ENCODE results near the gene PRR22. TPM values are rescaled to one million over a fixed set of nuclear protein-coding genes. Genes with fewer than 3 reads are reported as not detected.

The PRR22 gene
- total RNA-seq: 10 to 100 TPM in 1 of 4 donors, 1 to 10 TPM in 3; 1.1 to 10.5 (median 1.6) TPM

DNA sequence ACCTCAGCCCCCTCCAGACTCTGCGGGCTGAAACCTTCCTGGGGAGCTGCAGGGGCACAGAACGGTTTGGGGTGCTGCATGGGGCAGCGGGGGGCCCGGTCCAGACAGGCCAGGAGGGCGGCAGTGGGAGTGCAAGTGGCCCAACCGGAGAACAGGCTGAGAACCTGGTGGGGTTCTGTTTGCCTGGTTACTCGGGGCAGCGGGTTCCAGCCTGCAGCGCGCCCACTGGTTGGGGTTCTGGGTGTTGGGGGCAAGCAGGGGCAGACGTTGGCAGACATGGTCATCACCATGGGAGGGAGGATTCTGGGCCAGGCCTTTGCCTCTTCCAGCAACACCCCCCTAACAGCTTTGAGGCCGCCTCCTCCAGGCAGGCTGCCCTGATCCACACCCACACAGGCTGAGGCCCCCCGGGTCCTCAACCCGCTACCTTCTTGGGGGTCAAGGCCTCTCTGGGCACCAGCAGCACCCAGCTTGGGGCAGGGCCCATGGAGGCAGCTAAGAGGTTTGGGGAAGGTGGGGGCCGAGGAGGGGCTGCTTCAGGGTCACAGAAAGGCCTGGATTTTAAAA is at the start of gene PRR22:
TSS of gene PRR22 (minus strand) at position 166 of the 567 bp plus-strand sequence. CDS start at position 80, 86 bp downstream.
- TF ChIP-seq POLR2AphosphoS5 (IDR thresholded peaks at IDR 0.05): no peak
- TF ChIP-seq, protein P1, sequence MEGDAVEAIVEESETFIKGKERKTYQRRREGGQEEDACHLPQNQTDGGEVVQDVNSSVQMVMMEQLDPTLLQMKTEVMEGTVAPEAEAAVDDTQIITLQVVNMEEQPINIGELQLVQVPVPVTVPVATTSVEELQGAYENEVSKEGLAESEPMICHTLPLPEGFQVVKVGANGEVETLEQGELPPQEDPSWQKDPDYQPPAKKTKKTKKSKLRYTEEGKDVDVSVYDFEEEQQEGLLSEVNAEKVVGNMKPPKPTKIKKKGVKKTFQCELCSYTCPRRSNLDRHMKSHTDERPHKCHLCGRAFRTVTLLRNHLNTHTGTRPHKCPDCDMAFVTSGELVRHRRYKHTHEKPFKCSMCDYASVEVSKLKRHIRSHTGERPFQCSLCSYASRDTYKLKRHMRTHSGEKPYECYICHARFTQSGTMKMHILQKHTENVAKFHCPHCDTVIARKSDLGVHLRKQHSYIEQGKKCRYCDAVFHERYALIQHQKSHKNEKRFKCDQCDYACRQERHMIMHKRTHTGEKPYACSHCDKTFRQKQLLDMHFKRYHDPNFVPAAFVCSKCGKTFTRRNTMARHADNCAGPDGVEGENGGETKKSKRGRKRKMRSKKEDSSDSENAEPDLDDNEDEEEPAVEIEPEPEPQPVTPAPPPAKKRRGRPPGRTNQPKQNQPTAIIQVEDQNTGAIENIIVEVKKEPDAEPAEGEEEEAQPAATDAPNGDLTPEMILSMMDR (IDR thresholded peaks at IDR 0.05): no peak
- TF ChIP-seq EP300 (IDR thresholded peaks at IDR 0.05; ENCODE audit: low read depth): no peak
- no peak for TF ChIP-seq POLR2A (IDR thresholded peaks at IDR 0.05)
- in situ Hi-C loops (cut with MboI; ENCODE audit: low pct_ligation_motif_present in 1 of 4, low pct_unique_long_range_greater_than_20kb in 1 of 4, low sequenced_read_pairs in 3 of 4) (no loop called here), intact Hi-C loops (cut with DNase I; ENCODE audit: low total_unique reads) (no loop called here)
- DNase-seq: no peak
- 95 to 100% methylated on average over 3 to 12 of the region's 15 CpGs for WGBS, 2 donors (ENCODE audit: low coverage in 1 of 2)
- H3K27me3 ChIP-seq: no peaks in the 10 kb centered on the region
- H3K27ac ChIP-seq: no peak within 1 kb of the TSS
- no peaks in the 10 kb centered on the region for H3K4me1 ChIP-seq
- peaks cover 0 to 43% (median 20%) of the 10 kb centered on the region in 4 donors for H3K36me3 ChIP-seq
- H3K9me3 ChIP-seq: no peaks in the 10 kb centered on the region
- no peak within 1 kb of the TSS for H3K4me3 ChIP-seq

DNA sequence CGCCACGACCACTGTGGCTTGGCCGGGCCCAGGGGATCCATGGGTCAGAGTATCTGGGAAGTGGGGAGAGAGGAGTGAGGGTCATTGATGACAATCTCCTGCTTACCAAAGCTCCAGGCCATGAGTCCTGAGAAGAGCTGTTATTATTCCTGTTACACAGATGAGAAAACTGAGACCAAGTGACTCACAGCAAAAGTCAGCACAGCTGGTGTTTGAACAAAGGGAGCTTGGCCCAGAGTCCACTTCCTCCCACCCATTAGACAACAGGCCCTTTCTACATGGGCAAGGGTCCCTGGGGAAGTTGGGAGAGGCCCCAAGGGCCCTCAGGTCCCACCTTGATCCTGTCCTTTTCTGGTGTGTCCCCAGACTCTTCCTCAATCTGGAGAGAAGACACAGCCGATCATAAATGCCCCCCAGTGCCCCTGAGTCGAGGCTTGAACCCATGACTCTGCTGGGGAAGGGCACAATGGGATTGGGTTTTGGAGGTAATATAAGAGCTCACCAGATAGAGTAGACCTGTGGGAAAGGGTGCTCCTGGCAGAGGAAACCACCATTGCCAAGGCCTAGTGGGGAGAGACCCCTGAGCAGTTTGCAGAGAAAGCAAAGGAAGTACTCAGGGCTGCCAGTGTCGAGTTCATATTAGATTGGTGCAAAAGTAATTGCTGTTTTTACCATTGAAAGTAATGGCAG is 48.1 kb upstream of the PRR22 start:
- H3K9me3 ChIP-seq: no peaks in the 10 kb centered on the region
- H3K36me3 ChIP-seq: no peaks in the 10 kb centered on the region
- 94% methylated on average over 6 of the region's 6 CpGs; no CpG with 5 or more reads in 1 of the 2 donors for WGBS, 2 donors (ENCODE audit: low coverage in 1 of 2)
- peaks cover 0 to 23% (median 18%) of the 10 kb centered on the region in 4 donors for H3K4me1 ChIP-seq
- intact Hi-C loops (cut with DNase I; ENCODE audit: low total_unique reads): no loop called here
- no peaks in the 10 kb centered on the region for H3K27me3 ChIP-seq
- in situ Hi-C loops (cut with MboI; ENCODE audit: low pct_ligation_motif_present in 1 of 4, low pct_unique_long_range_greater_than_20kb in 1 of 4, low sequenced_read_pairs in 3 of 4): no loop called here
- TF ChIP-seq, protein P1 (IDR thresholded peaks at IDR 0.05): no peak
- TF ChIP-seq POLR2A (IDR thresholded peaks at IDR 0.05): no peak
- no peak for TF ChIP-seq POLR2AphosphoS5 (IDR thresholded peaks at IDR 0.05)
- TF ChIP-seq EP300 (IDR thresholded peaks at IDR 0.05; ENCODE audit: low read depth): no peak
- no peak overlapping the region for H3K27ac ChIP-seq
- no peak overlapping the region for H3K4me3 ChIP-seq
- no peak for DNase-seq

DNA sequence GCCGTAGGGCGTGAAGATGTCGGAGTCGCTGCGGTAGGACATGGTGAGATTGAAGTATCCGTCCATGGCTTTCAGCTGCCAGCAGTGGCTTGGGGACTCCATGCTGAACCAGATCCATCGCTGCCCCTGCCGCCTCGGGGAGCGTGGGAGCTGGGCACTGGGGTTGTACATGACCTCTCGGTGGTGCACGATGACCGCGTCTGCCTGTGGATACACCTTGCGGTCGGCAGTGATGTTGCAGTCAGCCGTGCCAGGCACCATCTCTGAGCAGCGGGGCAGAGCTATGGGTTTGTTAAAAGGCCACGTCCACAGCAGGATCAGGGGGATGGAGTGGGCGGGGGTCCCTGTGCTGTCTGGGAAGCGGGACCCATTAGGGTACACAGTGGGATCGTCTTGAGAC is 47.5 kb upstream of the PRR22 start:
- DNase-seq: no peak
- 87% methylated on average over 19 of the region's 22 CpGs; no CpG with 5 or more reads in 1 of the 2 donors for WGBS, 2 donors (ENCODE audit: low coverage in 1 of 2)
- intact Hi-C loops (cut with DNase I; ENCODE audit: low total_unique reads): no loop called here
- in situ Hi-C loops (cut with MboI; ENCODE audit: low pct_ligation_motif_present in 1 of 4, low pct_unique_long_range_greater_than_20kb in 1 of 4, low sequenced_read_pairs in 3 of 4): no loop called here
- no peaks in the 10 kb centered on the region for H3K27me3 ChIP-seq
- H3K9me3 ChIP-seq: no peaks in the 10 kb centered on the region
- no peak overlapping the region for H3K4me3 ChIP-seq
- peaks cover under 1 to 26% (median 21%) of the 10 kb centered on the region in 4 donors for H3K4me1 ChIP-seq
- no peaks in the 10 kb centered on the region for H3K36me3 ChIP-seq
- H3K27ac ChIP-seq: no peak overlapping the region
- TF ChIP-seq POLR2AphosphoS5 (IDR thresholded peaks at IDR 0.05): no peak
- no peak for TF ChIP-seq POLR2A (IDR thresholded peaks at IDR 0.05)
- TF ChIP-seq, protein P1 (IDR thresholded peaks at IDR 0.05): no peak
- TF ChIP-seq EP300 (IDR thresholded peaks at IDR 0.05; ENCODE audit: low read depth): no peak

DNA sequence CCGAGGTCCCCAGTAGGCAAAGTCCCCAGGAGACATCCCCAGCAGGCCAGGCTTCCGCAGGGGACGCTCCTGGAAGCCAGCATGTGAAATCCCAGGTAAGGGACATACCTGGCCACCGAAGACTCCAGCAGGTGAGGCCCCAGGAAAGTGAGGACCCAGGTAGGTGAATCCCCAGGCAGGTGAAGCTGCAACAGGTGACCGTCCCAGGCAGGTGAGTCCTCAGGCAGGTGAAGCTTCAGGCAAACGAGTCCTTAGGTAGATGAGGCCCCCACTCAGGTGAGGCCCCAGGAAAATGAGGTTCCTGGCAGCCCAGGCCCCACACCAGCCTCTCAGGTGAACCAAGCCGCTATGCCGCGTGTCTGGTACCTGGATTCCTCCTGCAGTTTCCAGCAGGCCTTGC is 46.6 kb upstream of the PRR22 start:
- Histone ChIP-seq H3K27ac (no peak overlapping the region), H3K4me3 (no peak overlapping the region), H3K27me3 (no peaks in the 10 kb centered on the region), H3K9me3 (no peaks in the 10 kb centered on the region), H3K4me1 (peaks cover 9 to 33% (median 28%) of the 10 kb centered on the region in 4 donors), H3K36me3 (no peaks in the 10 kb centered on the region)
- TF ChIP-seq EP300 (IDR thresholded peaks at IDR 0.05; ENCODE audit: low read depth) (no peak), POLR2AphosphoS5 (IDR thresholded peaks at IDR 0.05) (no peak), POLR2A (IDR thresholded peaks at IDR 0.05) (no peak)
- TF ChIP-seq, protein P1 (IDR thresholded peaks at IDR 0.05): no peak
- intact Hi-C loops (cut with DNase I; ENCODE audit: low total_unique reads) (no loop called here), in situ Hi-C loops (cut with MboI; ENCODE audit: low pct_ligation_motif_present in 1 of 4, low pct_unique_long_range_greater_than_20kb in 1 of 4, low sequenced_read_pairs in 3 of 4) (no loop called here)
- no peak for DNase-seq
- 70% methylated on average over 6 of the region's 9 CpGs; no CpG with 5 or more reads in 1 of the 2 donors for WGBS, 2 donors (ENCODE audit: low coverage in 1 of 2)
